ENCODE data around the gene ATP6AP2.

DNA sequence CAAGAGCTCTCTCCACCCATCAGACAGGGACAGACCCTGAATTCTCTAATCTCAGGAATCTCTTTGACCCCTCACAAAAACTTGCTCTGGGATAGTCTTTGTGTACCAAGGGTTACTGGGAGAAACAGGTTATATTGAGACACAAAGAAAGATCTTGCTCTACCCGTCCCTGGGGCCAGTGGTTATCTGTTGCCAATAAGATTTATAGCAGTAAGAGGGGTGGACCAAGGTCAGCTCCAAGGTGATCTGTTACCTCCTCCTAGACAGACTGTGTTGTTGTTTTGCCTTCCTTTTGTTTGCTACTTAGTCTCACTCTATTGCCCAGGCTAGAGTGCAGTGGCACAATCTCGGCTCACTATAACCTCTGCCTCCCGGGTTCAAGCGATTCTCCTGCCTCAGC, 16.3 kb upstream of the ATP6AP2 start:
- no peak for TF ChIP-seq ETV6 (CRISPR knock-in tag; IDR thresholded peaks at IDR 0.05)
- TF ChIP-seq, protein P1, sequence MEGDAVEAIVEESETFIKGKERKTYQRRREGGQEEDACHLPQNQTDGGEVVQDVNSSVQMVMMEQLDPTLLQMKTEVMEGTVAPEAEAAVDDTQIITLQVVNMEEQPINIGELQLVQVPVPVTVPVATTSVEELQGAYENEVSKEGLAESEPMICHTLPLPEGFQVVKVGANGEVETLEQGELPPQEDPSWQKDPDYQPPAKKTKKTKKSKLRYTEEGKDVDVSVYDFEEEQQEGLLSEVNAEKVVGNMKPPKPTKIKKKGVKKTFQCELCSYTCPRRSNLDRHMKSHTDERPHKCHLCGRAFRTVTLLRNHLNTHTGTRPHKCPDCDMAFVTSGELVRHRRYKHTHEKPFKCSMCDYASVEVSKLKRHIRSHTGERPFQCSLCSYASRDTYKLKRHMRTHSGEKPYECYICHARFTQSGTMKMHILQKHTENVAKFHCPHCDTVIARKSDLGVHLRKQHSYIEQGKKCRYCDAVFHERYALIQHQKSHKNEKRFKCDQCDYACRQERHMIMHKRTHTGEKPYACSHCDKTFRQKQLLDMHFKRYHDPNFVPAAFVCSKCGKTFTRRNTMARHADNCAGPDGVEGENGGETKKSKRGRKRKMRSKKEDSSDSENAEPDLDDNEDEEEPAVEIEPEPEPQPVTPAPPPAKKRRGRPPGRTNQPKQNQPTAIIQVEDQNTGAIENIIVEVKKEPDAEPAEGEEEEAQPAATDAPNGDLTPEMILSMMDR (IDR thresholded peaks at IDR 0.05) = no peak
- TF ChIP-seq, protein P2, sequence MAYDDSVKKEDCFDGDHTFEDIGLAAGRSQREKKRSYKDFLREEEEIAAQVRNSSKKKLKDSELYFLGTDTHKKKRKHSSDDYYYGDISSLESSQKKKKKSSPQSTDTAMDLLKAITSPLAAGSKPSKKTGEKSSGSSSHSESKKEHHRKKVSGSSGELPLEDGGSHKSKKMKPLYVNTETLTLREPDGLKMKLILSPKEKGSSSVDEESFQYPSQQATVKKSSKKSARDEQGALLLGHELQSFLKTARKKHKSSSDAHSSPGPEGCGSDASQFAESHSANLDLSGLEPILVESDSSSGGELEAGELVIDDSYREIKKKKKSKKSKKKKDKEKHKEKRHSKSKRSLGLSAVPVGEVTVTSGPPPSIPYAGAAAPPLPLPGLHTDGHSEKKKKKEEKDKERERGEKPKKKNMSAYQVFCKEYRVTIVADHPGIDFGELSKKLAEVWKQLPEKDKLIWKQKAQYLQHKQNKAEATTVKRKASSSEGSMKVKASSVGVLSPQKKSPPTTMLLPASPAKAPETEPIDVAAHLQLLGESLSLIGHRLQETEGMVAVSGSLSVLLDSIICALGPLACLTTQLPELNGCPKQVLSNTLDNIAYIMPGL (CRISPR knock-in tag; IDR thresholded peaks at IDR 0.05) = no peak
- TF ChIP-seq NR2C2 (CRISPR knock-in tag; IDR thresholded peaks at IDR 0.05) = no peak
- TF ChIP-seq ZNF263 (CRISPR knock-in tag; IDR thresholded peaks at IDR 0.05; ENCODE audit: low read depth) = no peak
- TF ChIP-seq, protein P3, sequence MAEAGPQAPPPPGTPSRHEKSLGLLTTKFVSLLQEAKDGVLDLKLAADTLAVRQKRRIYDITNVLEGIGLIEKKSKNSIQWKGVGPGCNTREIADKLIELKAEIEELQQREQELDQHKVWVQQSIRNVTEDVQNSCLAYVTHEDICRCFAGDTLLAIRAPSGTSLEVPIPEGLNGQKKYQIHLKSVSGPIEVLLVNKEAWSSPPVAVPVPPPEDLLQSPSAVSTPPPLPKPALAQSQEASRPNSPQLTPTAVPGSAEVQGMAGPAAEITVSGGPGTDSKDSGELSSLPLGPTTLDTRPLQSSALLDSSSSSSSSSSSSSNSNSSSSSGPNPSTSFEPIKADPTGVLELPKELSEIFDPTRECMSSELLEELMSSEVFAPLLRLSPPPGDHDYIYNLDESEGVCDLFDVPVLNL (CRISPR knock-in tag; IDR thresholded peaks at IDR 0.05; ENCODE audit: borderline replicate concordance, low read depth) = no peak
- no peak for TF ChIP-seq IRF2 (CRISPR knock-in tag; IDR thresholded peaks at IDR 0.05; ENCODE audit: borderline replicate concordance, low read depth)
- TF ChIP-seq, protein P4, sequence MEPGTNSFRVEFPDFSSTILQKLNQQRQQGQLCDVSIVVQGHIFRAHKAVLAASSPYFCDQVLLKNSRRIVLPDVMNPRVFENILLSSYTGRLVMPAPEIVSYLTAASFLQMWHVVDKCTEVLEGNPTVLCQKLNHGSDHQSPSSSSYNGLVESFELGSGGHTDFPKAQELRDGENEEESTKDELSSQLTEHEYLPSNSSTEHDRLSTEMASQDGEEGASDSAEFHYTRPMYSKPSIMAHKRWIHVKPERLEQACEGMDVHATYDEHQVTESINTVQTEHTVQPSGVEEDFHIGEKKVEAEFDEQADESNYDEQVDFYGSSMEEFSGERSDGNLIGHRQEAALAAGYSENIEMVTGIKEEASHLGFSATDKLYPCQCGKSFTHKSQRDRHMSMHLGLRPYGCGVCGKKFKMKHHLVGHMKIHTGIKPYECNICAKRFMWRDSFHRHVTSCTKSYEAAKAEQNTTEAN (CRISPR knock-in tag; IDR thresholded peaks at IDR 0.05) = no peak
- no peak for TF ChIP-seq JUN (CRISPR knock-in tag; IDR thresholded peaks at IDR 0.05)
- TF ChIP-seq, protein P5, sequence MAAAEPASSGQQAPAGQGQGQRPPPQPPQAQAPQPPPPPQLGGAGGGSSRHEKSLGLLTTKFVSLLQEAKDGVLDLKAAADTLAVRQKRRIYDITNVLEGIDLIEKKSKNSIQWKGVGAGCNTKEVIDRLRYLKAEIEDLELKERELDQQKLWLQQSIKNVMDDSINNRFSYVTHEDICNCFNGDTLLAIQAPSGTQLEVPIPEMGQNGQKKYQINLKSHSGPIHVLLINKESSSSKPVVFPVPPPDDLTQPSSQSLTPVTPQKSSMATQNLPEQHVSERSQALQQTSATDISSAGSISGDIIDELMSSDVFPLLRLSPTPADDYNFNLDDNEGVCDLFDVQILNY (CRISPR knock-in tag; IDR thresholded peaks at IDR 0.05) = no peak
- TF ChIP-seq ELF4 (CRISPR knock-in tag; IDR thresholded peaks at IDR 0.05; ENCODE audit: low read depth) = no peak
- TF ChIP-seq, protein P6, sequence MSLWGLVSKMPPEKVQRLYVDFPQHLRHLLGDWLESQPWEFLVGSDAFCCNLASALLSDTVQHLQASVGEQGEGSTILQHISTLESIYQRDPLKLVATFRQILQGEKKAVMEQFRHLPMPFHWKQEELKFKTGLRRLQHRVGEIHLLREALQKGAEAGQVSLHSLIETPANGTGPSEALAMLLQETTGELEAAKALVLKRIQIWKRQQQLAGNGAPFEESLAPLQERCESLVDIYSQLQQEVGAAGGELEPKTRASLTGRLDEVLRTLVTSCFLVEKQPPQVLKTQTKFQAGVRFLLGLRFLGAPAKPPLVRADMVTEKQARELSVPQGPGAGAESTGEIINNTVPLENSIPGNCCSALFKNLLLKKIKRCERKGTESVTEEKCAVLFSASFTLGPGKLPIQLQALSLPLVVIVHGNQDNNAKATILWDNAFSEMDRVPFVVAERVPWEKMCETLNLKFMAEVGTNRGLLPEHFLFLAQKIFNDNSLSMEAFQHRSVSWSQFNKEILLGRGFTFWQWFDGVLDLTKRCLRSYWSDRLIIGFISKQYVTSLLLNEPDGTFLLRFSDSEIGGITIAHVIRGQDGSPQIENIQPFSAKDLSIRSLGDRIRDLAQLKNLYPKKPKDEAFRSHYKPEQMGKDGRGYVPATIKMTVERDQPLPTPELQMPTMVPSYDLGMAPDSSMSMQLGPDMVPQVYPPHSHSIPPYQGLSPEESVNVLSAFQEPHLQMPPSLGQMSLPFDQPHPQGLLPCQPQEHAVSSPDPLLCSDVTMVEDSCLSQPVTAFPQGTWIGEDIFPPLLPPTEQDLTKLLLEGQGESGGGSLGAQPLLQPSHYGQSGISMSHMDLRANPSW (CRISPR knock-in tag; conservative IDR thresholded peaks at IDR 0.05; ENCODE audit: low read depth) = no peak
- TF ChIP-seq, protein P7, sequence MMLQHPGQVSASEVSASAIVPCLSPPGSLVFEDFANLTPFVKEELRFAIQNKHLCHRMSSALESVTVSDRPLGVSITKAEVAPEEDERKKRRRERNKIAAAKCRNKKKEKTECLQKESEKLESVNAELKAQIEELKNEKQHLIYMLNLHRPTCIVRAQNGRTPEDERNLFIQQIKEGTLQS (CRISPR knock-in tag; conservative IDR thresholded peaks at IDR 0.05) = no peak
